HCT116 (cell line): ENCODE measurements around the gene DNAJB8.

Source experiments
- ATF3 ChIP-seq: IDR thresholded peaks from 2 replicates; pipeline ENCODE4 v1.6.1; 2012
- CEBPB ChIP-seq: IDR thresholded peaks from 2 replicates; pipeline ENCODE4 v1.6.1; 2012; ENCODE audit warnings: low read depth
- CTCF ChIP-seq, 3 experiments: fragments of 200-600 bp in 1 of 3; sonication (generic) in 1 of 3; IDR thresholded peaks in 2 of 3; conservative IDR thresholded peaks in 1 of 3; 2 replicates each; pipeline ENCODE4 v1.5.1; 2012 to 2017; ENCODE audit warnings: low read depth in 2 of 3, low read length in 2 of 3, antibody characterized with exemption in 1 of 3, borderline replicate concordance in 1 of 3, control low read depth in 1 of 3, mild to moderate bottlenecking in 1 of 3, mixed read lengths in 1 of 3, mixed run types in 1 of 3, moderate library complexity in 1 of 3; ENCODE audit not compliant: insufficient read depth in 1 of 3
- EGR1 ChIP-seq: IDR thresholded peaks from 2 replicates; pipeline ENCODE4 v1.6.1; 2012; ENCODE audit warnings: low read depth
- EZH2 ChIP-seq: fragments of 200-600 bp; sonication (generic); IDR thresholded peaks from 2 replicates; pipeline ENCODE4 v1.6.1; 2017; ENCODE audit warnings: antibody characterized with exemption, mixed run types
- EZH2phosphoT487 ChIP-seq: fragments of 200-600 bp; IDR thresholded peaks from 2 replicates; pipeline ENCODE4 v1.6.1; 2018; ENCODE audit warnings: antibody characterized with exemption, borderline replicate concordance
- MAX ChIP-seq: IDR thresholded peaks from 2 replicates; pipeline ENCODE4 v1.6.1; 2012
- POLR2A ChIP-seq: IDR thresholded peaks from 2 replicates; pipeline ENCODE4 v1.7.0; 2011; ENCODE audit warnings: borderline replicate concordance; ENCODE audit not compliant: insufficient read depth, insufficient read length; ENCODE audit errors: extremely low read depth
- POLR2AphosphoS5 ChIP-seq: IDR thresholded peaks from 2 replicates; pipeline ENCODE4 v1.6.1; 2011; ENCODE audit warnings: mild to moderate bottlenecking, low read depth, low read length, moderate library complexity
- REST ChIP-seq: IDR thresholded peaks from 2 replicates; pipeline ENCODE4 v1.6.1; 2012; ENCODE audit warnings: low read depth
- SIN3A ChIP-seq: IDR thresholded peaks from 2 replicates; pipeline ENCODE4 v1.6.1; 2012; ENCODE audit warnings: low read depth
- SP1 ChIP-seq: IDR thresholded peaks from 2 replicates; pipeline ENCODE4 v1.6.1; 2012; ENCODE audit warnings: low read depth
- ZBTB33 ChIP-seq: IDR thresholded peaks from 2 replicates; pipeline ENCODE4 v1.6.1; 2011; ENCODE audit warnings: mild to moderate bottlenecking, low read length, moderate library complexity; ENCODE audit not compliant: insufficient replicate concordance; ENCODE audit errors: extremely low read depth

- TF ChIP-seq CTCF (IDR thresholded peaks at IDR 0.05 in 2 of 3, conservative IDR thresholded peaks at IDR 0.05 in 1 of 3; ENCODE audit: borderline replicate concordance in 1 of 3, insufficient read depth in 1 of 3, low read depth in 2 of 3, low read length in 2 of 3) = no peak
- no peak for TF ChIP-seq MAX
- TF ChIP-seq EZH2 = no peak
- no peak for TF ChIP-seq SP1
- TF ChIP-seq ZBTB33 = no peak
- TF ChIP-seq POLR2AphosphoS5 = no peak
- TF ChIP-seq CEBPB = no peak
- TF ChIP-seq EZH2phosphoT487 = no peak
- TF ChIP-seq POLR2A = no peak
- no peak for TF ChIP-seq SIN3A
- TF ChIP-seq ATF3 = no peak
- no peak for TF ChIP-seq EGR1
- no peak for TF ChIP-seq REST
Measured at GRCh38 chr3:128504533-128504915, 37.8 kb upstream of the DNAJB8 start.
